Activated T-cell treated with anti-CD3 and anti-CD28 coated beads, Interleukin-2, amount 50 U/mL, for 72 hours (primary cell): ENCODE measurements around the gene C1QTNF2. TPM values are rescaled to one million over a fixed set of nuclear protein-coding genes. Genes with fewer than 3 reads are reported as not detected.

Source experiments
- ATAC-seq, 2 donors: fragments of 150-1000 bp; cut with Tn5 transposase; replicated peaks in 1 of 2; 2 replicates each; pipeline ENCODE4 v1.10.0; 2021; ENCODE audit warnings: moderate library complexity in 2 of 2, mild to moderate bottlenecking in 1 of 2
- DNase-seq, 2 donors: peaks; one replicate each; pipeline ENCODE4 v3.0.0; 2021 to 2022; ENCODE audit warnings: mixed read lengths in 1 of 2
- H3K27ac Mint-ChIP-seq: one replicate; pipeline ENCODE4 v1.8.0; 2022; ENCODE audit warnings: mild to moderate bottlenecking, moderate library complexity, mixed read lengths
- H3K27me3 Mint-ChIP-seq: one replicate; pipeline ENCODE4 v1.8.0; 2022; ENCODE audit warnings: low read depth, mixed read lengths
- H3K36me3 Mint-ChIP-seq, 2 donors: one replicate each; pipeline ENCODE4 v1.8.0; 2022; ENCODE audit warnings: mixed read lengths in 2 of 2, mild to moderate bottlenecking in 1 of 2; ENCODE audit not compliant: insufficient read depth in 2 of 2
- H3K4me1 Mint-ChIP-seq: one replicate; pipeline ENCODE4 v1.8.0; 2022; ENCODE audit warnings: low read depth, mixed read lengths
- H3K4me3 Mint-ChIP-seq, 2 donors: one replicate each; pipeline ENCODE4 v1.8.0; 2022; ENCODE audit warnings: mild to moderate bottlenecking in 2 of 2, mixed read lengths in 2 of 2, moderate library complexity in 2 of 2
- H3K9me3 Mint-ChIP-seq, 2 donors: one replicate each; pipeline ENCODE4 v1.8.0; 2022; ENCODE audit warnings: mixed read lengths in 2 of 2
- total RNA-seq, 2 donors: library from RNA; stranded (reverse); gene quantifications; one replicate each; pipeline ENCODE4 v1.2.3, GENCODE V29; 2022

The C1QTNF2 gene
- total RNA-seq, 2 donors from 2014 or later = not detected

DNA sequence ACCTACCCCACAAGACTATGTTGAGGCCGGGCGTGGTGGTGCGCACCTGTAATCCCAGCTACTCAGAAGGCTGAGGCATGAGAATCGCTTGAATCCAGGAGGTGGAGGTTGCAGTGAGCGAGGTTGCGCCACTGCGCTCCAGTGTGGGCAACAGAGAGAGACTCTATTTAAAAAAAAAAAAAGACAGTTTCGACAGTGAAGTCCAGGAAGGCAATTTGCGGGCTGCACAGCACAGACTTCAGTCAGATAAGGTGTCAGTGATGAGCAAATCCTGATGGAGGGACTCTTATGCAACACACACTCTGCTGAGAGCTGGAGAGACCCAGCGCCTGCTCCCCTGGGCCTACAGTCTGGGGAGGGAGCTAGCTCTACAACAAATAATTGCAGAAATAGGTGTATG lies 72.2 kb downstream of the C1QTNF2 start:
- DNase-seq = no peak
- no peaks in the 10 kb centered on the region for H3K4me1 Mint-ChIP-seq
- H3K4me3 Mint-ChIP-seq = no peak overlapping the region
- no peaks in the 10 kb centered on the region for H3K9me3 Mint-ChIP-seq
- H3K27me3 Mint-ChIP-seq = no peaks in the 10 kb centered on the region
- no peak for ATAC-seq
- no peak overlapping the region for H3K27ac Mint-ChIP-seq
- no peaks in the 10 kb centered on the region for H3K36me3 Mint-ChIP-seq

DNA sequence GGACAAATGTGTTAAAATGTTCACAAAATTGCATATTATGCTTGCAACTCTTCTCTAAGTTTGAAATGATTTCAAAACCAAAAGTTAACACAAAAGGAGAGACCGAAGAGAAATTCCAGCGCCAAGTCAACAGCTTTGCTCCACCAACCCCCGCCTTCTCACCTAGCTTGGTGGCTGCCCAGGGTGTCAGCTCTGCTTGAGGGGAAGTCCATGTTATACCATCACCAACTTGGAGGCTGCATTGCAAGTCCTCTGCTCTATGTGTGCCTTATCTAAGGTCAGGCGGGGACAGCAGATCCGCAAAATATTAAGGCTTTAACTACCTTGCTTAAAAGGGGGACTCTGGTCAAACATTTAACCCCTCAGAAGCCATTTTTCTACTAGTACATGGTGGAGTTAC lies 72.7 kb downstream of the C1QTNF2 start:
- H3K4me3 Mint-ChIP-seq = no peak overlapping the region

More for the DNA sequence above, 72.7 kb downstream of the C1QTNF2 start:
- no peaks in the 10 kb centered on the region for H3K4me1 Mint-ChIP-seq
- no peak for ATAC-seq
- no peaks in the 10 kb centered on the region for H3K9me3 Mint-ChIP-seq
- no peaks in the 10 kb centered on the region for H3K36me3 Mint-ChIP-seq
- no peak overlapping the region for H3K27ac Mint-ChIP-seq
- no peaks in the 10 kb centered on the region for H3K27me3 Mint-ChIP-seq
- DNase-seq = no peak

Other genes starting within 250 kb of the C1QTNF2 start
- gene FABP6, start 141.1 kb downstream of the C1QTNF2 start, total RNA-seq = not detected
- not detected for gene CCNJL, start 58.1 kb downstream of the C1QTNF2 start, total RNA-seq
- under 1 TPM; 0.46 to 0.89 TPM for gene FAM200C, start 29.4 kb upstream of the C1QTNF2 start, total RNA-seq
- 10 to 100 TPM; 50.9 to 55.7 TPM for gene SLU7, start 48.5 kb upstream of the C1QTNF2 start, total RNA-seq
- gene PTTG1, start 51.2 kb upstream of the C1QTNF2 start, total RNA-seq = 100 to 1,000 TPM; 112 to 137 TPM